ENCODE data around the gene CEP41.

DNA sequence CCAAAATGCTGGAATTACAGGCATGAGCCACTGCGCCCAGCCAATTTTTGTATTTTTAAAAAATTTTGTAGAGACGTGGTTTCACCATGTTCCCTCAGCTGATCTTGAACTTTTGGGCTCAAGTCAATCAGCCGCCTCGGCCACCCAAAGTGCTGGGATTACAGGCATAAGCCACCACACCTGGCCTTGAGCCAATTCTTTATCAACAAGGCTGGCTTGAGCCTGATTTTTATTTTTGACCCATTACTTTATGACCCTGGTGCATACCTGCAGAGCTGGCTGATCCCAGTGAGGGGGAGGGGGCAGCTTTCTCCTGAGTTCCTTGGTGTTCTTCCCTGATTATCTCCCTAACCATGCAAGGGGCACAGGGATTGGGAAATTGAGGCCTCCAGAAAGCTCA lies 76.4 kb downstream of the CEP41 start:
- TF ChIP-seq, protein P1, sequence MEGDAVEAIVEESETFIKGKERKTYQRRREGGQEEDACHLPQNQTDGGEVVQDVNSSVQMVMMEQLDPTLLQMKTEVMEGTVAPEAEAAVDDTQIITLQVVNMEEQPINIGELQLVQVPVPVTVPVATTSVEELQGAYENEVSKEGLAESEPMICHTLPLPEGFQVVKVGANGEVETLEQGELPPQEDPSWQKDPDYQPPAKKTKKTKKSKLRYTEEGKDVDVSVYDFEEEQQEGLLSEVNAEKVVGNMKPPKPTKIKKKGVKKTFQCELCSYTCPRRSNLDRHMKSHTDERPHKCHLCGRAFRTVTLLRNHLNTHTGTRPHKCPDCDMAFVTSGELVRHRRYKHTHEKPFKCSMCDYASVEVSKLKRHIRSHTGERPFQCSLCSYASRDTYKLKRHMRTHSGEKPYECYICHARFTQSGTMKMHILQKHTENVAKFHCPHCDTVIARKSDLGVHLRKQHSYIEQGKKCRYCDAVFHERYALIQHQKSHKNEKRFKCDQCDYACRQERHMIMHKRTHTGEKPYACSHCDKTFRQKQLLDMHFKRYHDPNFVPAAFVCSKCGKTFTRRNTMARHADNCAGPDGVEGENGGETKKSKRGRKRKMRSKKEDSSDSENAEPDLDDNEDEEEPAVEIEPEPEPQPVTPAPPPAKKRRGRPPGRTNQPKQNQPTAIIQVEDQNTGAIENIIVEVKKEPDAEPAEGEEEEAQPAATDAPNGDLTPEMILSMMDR (IDR thresholded peaks at IDR 0.05; ENCODE audit: low read depth, low read length, missing input control) = no peak
- TF ChIP-seq RXRA (IDR thresholded peaks at IDR 0.05) = no peak
- no peak for TF ChIP-seq SP1 (IDR thresholded peaks at IDR 0.05)
- no peak for TF ChIP-seq YY1 (IDR thresholded peaks at IDR 0.05)
